H1 (cell line): ENCODE data around the gene TMA7B. TPM values are rescaled to one million over a fixed set of nuclear protein-coding genes. Genes with fewer than 3 reads are reported as not detected.

ENCODE experiments used
- CTBP2 ChIP-seq: IDR thresholded peaks from 2 replicates; pipeline ENCODE4 v1.7.0; 2011; ENCODE audit warnings: borderline replicate concordance, mild to moderate bottlenecking, moderate library complexity, mixed read lengths, low read length; ENCODE audit not compliant: insufficient read depth, insufficient read length
- KDM1A ChIP-seq: fragments of 200-600, 300-600 bp; sonication (generic); IDR thresholded peaks from 2 replicates; pipeline ENCODE4 v1.7.1; 2016; ENCODE audit warnings: mild to moderate bottlenecking, low read length, borderline replicate concordance
- KDM4A ChIP-seq: IDR thresholded peaks from one replicate; pipeline ENCODE4 v1.7.1; 2012; ENCODE audit warnings: low read depth, mild to moderate bottlenecking, moderate library complexity, low read length, inconsistent platforms; ENCODE audit not compliant: severe bottlenecking
- KDM5A ChIP-seq: fragments of 200-600 bp; IDR thresholded peaks from 2 replicates; pipeline ENCODE4 v1.7.1; 2012; ENCODE audit warnings: mild to moderate bottlenecking, low read length, inconsistent platforms, mixed read lengths
- polyA plus RNA-seq, 7 experiments: library from polyadenylated mRNA; depleted of rRNA in 3 of 7; stranded (reverse) in 5 of 7; unstranded in 2 of 7; fragments of >200 nt in 5 of 7; fragments of 200-250 nt in 2 of 7; gene quantifications; 1 replicate in 5 of 7; 2 replicates in 1 of 7; 4 replicates in 1 of 7; pipeline versions ENCODE4 v1.2.1 to v1.2.3, GENCODE V29; 2011 to 2013; ENCODE audit warnings: missing spikeins in 2 of 7, mixed read lengths in 2 of 7
- total RNA-seq: library from RNA; stranded (reverse); fragmentation: NEBNext Ultra II Directional; extraction: Animal tissue kit (Norgen Biotek cat#: 25700); gene quantifications from 2 replicates; pipeline ENCODE4 v1.2.1, GENCODE V29; 2021

The TMA7B gene
- total and polyA plus RNA-seq, 2 of the 8 experiments (the other 6 are each of a cell fraction or from before 2014, with no cell fraction given) = not detected

- TF ChIP-seq KDM4A = no peak
- TF ChIP-seq CTBP2 = no peak
- no peak for TF ChIP-seq KDM5A
- no peak for TF ChIP-seq KDM1A
- TF ChIP-seq, all 59 proteins: peak for 0
These were observed 12.7 kb upstream of the TMA7B start (continued) for GRCh38 chr22:39947220-39948216.
